CD4-positive, alpha-beta memory T cell (primary cell): Measurements from ENCODE around the gene TPI1. TPM values are rescaled to one million over a fixed set of nuclear protein-coding genes. Genes with fewer than 3 reads are reported as not detected.
"Not testable (repeated sequence)": the region's sequence is repeated elsewhere in the genome, so short reads cannot be mapped to it uniquely, and the experiment has no call there.

ENCODE experiments used
- CTCF ChIA-PET: fragments of 350-600 bp; sonication (Branson Sonifier 250); formaldehyde crosslinking; loops from one replicate; lab custom pipeline; 2021; ENCODE audit warnings: inconsistent platforms; ENCODE audit not compliant: partially characterized antibody; lab: Charles Lee
- POLR2A ChIA-PET: fragments of 350-600 bp; sonication (Branson Sonifier 250); formaldehyde crosslinking; loops from one replicate; lab custom pipeline; 2021; ENCODE audit not compliant: partially characterized antibody; lab: Charles Lee
- DNase-seq, 5 donors: peaks; one replicate each; pipeline versions ENCODE4 v3.0.0 to v3.0.0-alpha.2; 2020 to 2022; ENCODE audit warnings: mixed read lengths in 1 of 5
- H3K27ac ChIP-seq: one replicate; pipeline ENCODE4 v1.7.0; 2013; ENCODE audit warnings: low read depth, low read length
- H3K27me3 ChIP-seq: 2 replicates; pipeline ENCODE4 v1.7.0; 2013; ENCODE audit warnings: mild to moderate bottlenecking, low read length, moderate library complexity; ENCODE audit not compliant: insufficient read depth
- H3K36me3 ChIP-seq: 2 replicates; pipeline ENCODE4 v1.7.0; 2013; ENCODE audit warnings: mild to moderate bottlenecking, low read length, moderate library complexity; ENCODE audit not compliant: insufficient read depth
- H3K4me1 ChIP-seq: 2 replicates; pipeline ENCODE4 v1.7.0; 2013; ENCODE audit warnings: mild to moderate bottlenecking, low read length, moderate library complexity; ENCODE audit not compliant: insufficient read depth
- H3K4me3 ChIP-seq, 2 donors: one replicate each; pipeline ENCODE4 v1.7.0; 2013; ENCODE audit warnings: low read length in 2 of 2, mild to moderate bottlenecking in 1 of 2
- H3K9me3 ChIP-seq, 2 donors: one replicate each; pipeline ENCODE4 v1.7.0; 2013; ENCODE audit warnings: low read length in 2 of 2, control low read depth in 1 of 2; ENCODE audit not compliant: control insufficient read depth in 1 of 2
- H3K27ac Mint-ChIP-seq, 7 donors: one replicate each; pipeline ENCODE4 v1.8.0; 2020 to 2021; ENCODE audit warnings: mixed read lengths in 7 of 7, mild to moderate bottlenecking in 6 of 7, inconsistent platforms in 3 of 7, moderate library complexity in 3 of 7
- H3K27me3 Mint-ChIP-seq, 2 donors: one replicate each; pipeline ENCODE4 v1.8.0; 2020 to 2021; ENCODE audit warnings: mixed read lengths in 2 of 2
- H3K36me3 Mint-ChIP-seq, 2 donors: one replicate each; pipeline ENCODE4 v1.8.0; 2020 to 2021; ENCODE audit warnings: mixed read lengths in 2 of 2, inconsistent platforms in 1 of 2, mild to moderate bottlenecking in 1 of 2
- H3K4me1 Mint-ChIP-seq, 4 donors: one replicate each; pipeline ENCODE4 v1.8.0; 2020 to 2021; ENCODE audit warnings: mixed read lengths in 4 of 4, mild to moderate bottlenecking in 1 of 4
- H3K4me3 Mint-ChIP-seq, 8 donors: one replicate each; pipeline ENCODE4 v1.8.0; 2020 to 2021; ENCODE audit warnings: mixed read lengths in 8 of 8, mild to moderate bottlenecking in 7 of 8, moderate library complexity in 6 of 8, inconsistent platforms in 3 of 8
- H3K9me3 Mint-ChIP-seq, 8 donors: one replicate each; pipeline ENCODE4 v1.8.0; 2020 to 2021; ENCODE audit warnings: mixed read lengths in 8 of 8, mild to moderate bottlenecking in 5 of 8, inconsistent platforms in 3 of 8, moderate library complexity in 1 of 8
- intact Hi-C: fragments of 100-400 bp; cut with micrococcal nuclease; formaldehyde crosslinking; loops from one replicate; pipeline ENCODE4 v1.15.1; 2023
- polyA plus RNA-seq, 2 donors: library from polyadenylated mRNA; unstranded; fragments of 300-500 nt; fragmentation: Illumina TruSeq; gene quantifications; one replicate each; pipeline ENCODE4 v1.2.3, GENCODE V29; 2021
- total RNA-seq, 2 experiments: library from RNA; stranded (reverse); gene quantifications; one replicate each; pipeline ENCODE4 v1.2.3, GENCODE V29; 2021

TPI1 gene
- total and polyA plus RNA-seq, 4 experiments from 2014 or later, result 155 to 777 (median 368) TPM

DNA sequence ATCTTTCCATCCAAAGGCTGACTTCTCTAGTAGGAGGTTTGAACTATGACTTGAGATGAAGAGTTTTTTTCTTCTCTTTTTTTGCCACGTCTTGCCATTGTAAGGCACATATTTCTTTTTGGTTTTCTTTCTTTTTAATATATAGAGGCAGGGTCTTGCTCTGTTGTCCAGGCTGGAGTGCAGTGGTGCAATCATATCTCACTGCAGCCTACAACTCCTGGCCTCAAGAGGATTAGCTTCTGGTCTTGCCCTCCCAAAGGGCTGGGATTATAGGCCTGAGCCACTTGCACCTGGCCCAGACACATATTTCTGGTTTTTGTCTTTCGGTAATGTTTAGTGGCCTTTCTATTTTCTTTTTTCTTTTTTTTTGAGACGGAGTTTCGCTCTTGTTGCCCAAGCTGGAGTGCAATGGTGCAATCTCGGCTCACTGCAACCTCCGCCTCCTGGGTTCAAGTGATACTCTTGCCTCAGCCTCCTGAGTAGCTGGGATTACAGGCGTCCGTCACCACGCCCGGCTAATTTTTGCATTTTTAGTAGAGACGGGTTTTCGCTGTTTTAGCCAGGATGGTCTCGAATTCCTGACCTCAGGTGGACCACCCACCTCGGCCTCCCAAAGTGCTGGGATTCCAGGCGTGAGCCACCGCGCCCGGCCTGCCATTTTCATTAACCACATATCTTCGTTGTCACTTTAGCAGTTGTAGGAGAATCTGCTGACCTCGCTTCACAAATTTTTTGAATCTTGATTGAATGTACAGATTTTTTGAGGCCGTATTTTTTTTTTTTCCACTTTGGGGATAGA, 22.6 kb downstream of the TPI1 start:
- H3K36me3 ChIP-seq, intact Hi-C loops, H3K36me3 Mint-ChIP-seq, H3K27ac ChIP-seq, H3K27me3 Mint-ChIP-seq, DNase-seq, H3K9me3 Mint-ChIP-seq, H3K9me3 ChIP-seq, H3K4me3 ChIP-seq, H3K27me3 ChIP-seq: not testable (repeated sequence)
- POLR2A ChIA-PET, result interaction anchor here (1.5 to 4.0 kb wide), 2 partner anchors 19 to 62 kb away, joined by 6 to 133 read pairs; partner anchors contain the start of gene SPSB2
- peaks cover 5 to 15% (median 11%) of the 10 kb centered on the region in 4 donors for H3K4me1 Mint-ChIP-seq
- peaks cover 16% of the 10 kb centered on the region for H3K4me1 ChIP-seq
- H3K4me3 Mint-ChIP-seq, result peak overlapping the region in 7 of 8 donors; percentile 82 to 87 (median 85)
- CTCF ChIA-PET, result interaction anchor here (1.0 kb wide), 2 partner anchors 17 to 20 kb away, joined by 3 to 5 read pairs; partner anchors contain the start of gene SPSB2
- peak overlapping the region in 6 of 7 donors; percentile 90 to 98 (median 92) for H3K27ac Mint-ChIP-seq

- peak; percentile 97 to 98 (median 98) for DNase-seq
- Mint-ChIP-seq H3K27me3 (no peaks in the 10 kb centered on the region), H3K27ac (peak overlapping the region; percentile 92 to 98 (median 95)), H3K9me3 (no peaks in the 10 kb centered on the region), H3K36me3 (no peaks in the 10 kb centered on the region), H3K4me3 (peak overlapping the region; percentile 82 to 87 (median 85)), H3K4me1 (peaks cover 5 to 15% (median 11%) of the 10 kb centered on the region in 4 donors)
- CTCF ChIA-PET, result interaction anchor here (0.6 to 4.4 kb wide), 21 partner anchors 9 to 218 kb away, joined by 3 to 151 read pairs (median 4); partner anchors contain the start of genes C1RL, CDCA3, LRRC23 and SPSB2
- Histone ChIP-seq H3K9me3 (no peaks in the 10 kb centered on the region), H3K4me3 (peak overlapping the region; percentile 74 to 93), H3K27ac (peak overlapping the region; percentile 91), H3K27me3 (no peaks in the 10 kb centered on the region), H3K4me1 (peaks cover 16% of the 10 kb centered on the region), H3K36me3 (no peaks in the 10 kb centered on the region)
- POLR2A ChIA-PET, result interaction anchor here (0.7 to 4.0 kb wide), 39 partner anchors 9 to 422 kb away, joined by 3 to 133 read pairs (median 6); partner anchors contain the start of genes ATN1, C12orf57, CDCA3 and COPS7A
- intact Hi-C loops, result loop anchor here (1.0 kb wide), 5 partner anchors 13 to 127 kb away; partner anchors contain the start of genes ENO2, LPCAT3, LRRC23 and SPSB2
Observed at GRCh38 chr12:6890789-6891645, 23.7 kb downstream of the TPI1 start.

DNA sequence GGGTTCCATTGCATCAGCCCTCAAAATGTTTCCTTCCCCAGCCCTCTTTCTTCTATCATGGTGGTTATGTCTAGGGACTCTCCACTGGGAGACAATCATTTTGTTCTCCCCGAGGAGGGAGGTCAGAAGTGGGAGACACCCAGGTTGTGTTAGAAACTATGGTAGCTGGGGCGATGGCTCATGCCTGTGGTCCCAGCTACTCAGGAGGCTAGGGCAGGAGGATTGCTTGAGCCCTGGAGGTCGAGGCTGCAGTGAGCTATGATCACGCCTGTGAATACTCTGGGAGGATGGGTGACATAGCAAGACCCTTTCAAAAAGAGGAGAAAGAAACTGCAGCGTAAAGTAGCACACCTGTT, 24.3 kb downstream of the TPI1 start:
- Mint-ChIP-seq H3K9me3 (no peaks in the 10 kb centered on the region), H3K36me3 (no peaks in the 10 kb centered on the region), H3K27me3 (no peaks in the 10 kb centered on the region), H3K4me1 (peaks cover 5 to 15% (median 11%) of the 10 kb centered on the region in 4 donors), H3K27ac (peak overlapping the region; percentile 92 to 98 (median 95)), H3K4me3 (peak overlapping the region; percentile 82 to 87 (median 84))
- H3K4me1 ChIP-seq, result peaks cover 16% of the 10 kb centered on the region
- ChIA-PET POLR2A (interaction anchor here (0.7 to 4.0 kb wide), 35 partner anchors 9 to 351 kb away, joined by 3 to 133 read pairs (median 6); partner anchors contain the start of genes ATN1, C12orf57, CDCA3 and COPS7A), CTCF (interaction anchor here (0.6 to 4.4 kb wide), 20 partner anchors 8 to 217 kb away, joined by 3 to 151 read pairs (median 4); partner anchors contain the start of genes C1RL, CDCA3, LRRC23 and SPSB2)
- H3K27me3 ChIP-seq, result no peaks in the 10 kb centered on the region
- intact Hi-C loops, result loop anchor here (1.0 kb wide), 5 partner anchors 13 to 127 kb away; partner anchors contain the start of genes ENO2, LPCAT3, LRRC23 and SPSB2
- DNase-seq, result no peak
- peak overlapping the region; percentile 74 to 93 for H3K4me3 ChIP-seq
- no peaks in the 10 kb centered on the region for H3K9me3 ChIP-seq
- H3K36me3 ChIP-seq, result no peaks in the 10 kb centered on the region
- peak overlapping the region; percentile 91 for H3K27ac ChIP-seq

- H3K9me3 Mint-ChIP-seq, H3K27me3 ChIP-seq, H3K27me3 Mint-ChIP-seq, H3K36me3 ChIP-seq, H3K36me3 Mint-ChIP-seq, intact Hi-C loops, DNase-seq, H3K4me3 ChIP-seq, H3K9me3 ChIP-seq, H3K27ac ChIP-seq: not testable (repeated sequence)
- peaks cover 5 to 15% (median 11%) of the 10 kb centered on the region in 4 donors for H3K4me1 Mint-ChIP-seq
- POLR2A ChIA-PET, result interaction anchor here (2.4 to 4.0 kb wide), 2 partner anchors 22 to 33 kb away, joined by 18 to 133 read pairs; partner anchors contain the start of gene SPSB2
- H3K27ac Mint-ChIP-seq, result peak overlapping the region in 4 of 7 donors; percentile 12 to 95 (median 38)
- CTCF ChIA-PET, result interaction anchor here (0.6 to 4.4 kb wide), 5 partner anchors 10 to 22 kb away, joined by 3 to 151 read pairs (median 10); partner anchors contain the start of genes SPSB2 and TPI1
- peaks cover 16% of the 10 kb centered on the region for H3K4me1 ChIP-seq
- peak overlapping the region in 2 of 8 donors; percentile 27 to 40 for H3K4me3 Mint-ChIP-seq
Observed at GRCh38 chr12:6892683-6893082, 25.4 kb downstream of the TPI1 start.

DNA sequence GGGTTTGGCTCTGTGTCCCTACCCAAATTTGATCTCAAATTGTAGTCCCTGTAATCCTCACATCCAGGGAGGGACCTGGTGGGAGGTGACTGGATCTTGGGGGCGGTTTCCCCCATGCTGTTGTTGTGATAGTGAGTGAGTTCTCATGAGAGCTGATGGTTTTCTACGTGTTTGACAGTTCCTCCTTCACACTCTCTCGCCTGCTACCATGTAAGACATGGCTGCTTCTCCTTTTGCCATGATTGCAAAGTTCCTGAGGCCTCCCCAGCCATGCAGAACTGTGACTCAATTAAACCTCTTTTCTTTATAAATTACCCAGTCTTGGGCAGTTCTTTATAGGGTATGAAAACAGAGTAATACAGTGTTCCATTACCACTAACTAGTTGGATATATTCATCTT, 27.0 kb downstream of the TPI1 start:
- Mint-ChIP-seq H3K9me3 (peaks cover 0 to 2% (median 0%) of the 10 kb centered on the region in 8 donors), H3K27me3 (no peaks in the 10 kb centered on the region), H3K4me3 (no peak overlapping the region), H3K27ac (no peak overlapping the region), H3K4me1 (peaks cover 5 to 15% (median 11%) of the 10 kb centered on the region in 4 donors), H3K36me3 (no peaks in the 10 kb centered on the region)
- Histone ChIP-seq H3K36me3 (no peaks in the 10 kb centered on the region), H3K4me3 (no peak overlapping the region), H3K4me1 (peaks cover 16% of the 10 kb centered on the region), H3K9me3 (no peaks in the 10 kb centered on the region), H3K27ac (no peak overlapping the region), H3K27me3 (no peaks in the 10 kb centered on the region)
- POLR2A ChIA-PET, result interaction anchor here (0.9 to 1.0 kb wide), 2 partner anchors 11 to 21 kb away, joined by 3 read pairs; partner anchors contain the start of gene SPSB2
- CTCF ChIA-PET, result interaction anchor here (4.4 kb wide), 1 partner anchor 24 kb away, joined by 151 read pairs; the partner anchor contains the start of genes SPSB2 and TPI1
- intact Hi-C loops, result no loop called here
- DNase-seq, result no peak

DNA sequence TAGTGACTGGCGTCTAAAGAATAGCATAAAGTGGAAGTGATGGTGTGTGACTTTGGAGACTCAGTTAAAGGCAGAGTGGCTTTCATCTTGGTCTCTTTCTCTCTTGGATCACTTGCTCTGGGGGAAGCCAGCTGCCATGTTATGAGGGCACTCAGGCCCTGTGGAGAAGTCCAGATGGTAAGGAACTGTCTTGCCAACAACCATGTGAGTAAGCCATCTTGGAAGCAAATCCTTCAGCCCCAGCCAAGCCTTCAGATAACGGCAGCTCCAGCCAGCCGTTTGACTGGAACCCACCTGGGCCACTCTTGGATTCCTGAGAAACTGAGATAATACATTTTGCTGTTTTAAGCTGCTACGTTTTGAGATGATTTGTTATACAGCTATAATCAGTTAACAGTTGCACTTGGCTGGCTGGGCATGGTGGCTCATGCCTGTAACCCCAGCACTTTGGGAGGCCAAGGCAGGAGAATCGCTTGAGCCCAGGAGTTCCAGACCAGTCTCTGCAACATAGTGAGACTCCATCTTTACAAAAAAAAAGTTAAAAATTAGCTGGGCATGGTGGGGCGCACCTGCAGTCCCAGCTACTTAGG, 29.6 kb downstream of the TPI1 start:
- POLR2A ChIA-PET, result no interaction called here
- DNase-seq, result no peak
- Histone ChIP-seq H3K9me3 (no peaks in the 10 kb centered on the region), H3K4me3 (no peak overlapping the region), H3K27me3 (no peaks in the 10 kb centered on the region), H3K4me1 (peaks cover 3% of the 10 kb centered on the region), H3K27ac (no peak overlapping the region), H3K36me3 (no peaks in the 10 kb centered on the region)
- no peaks in the 10 kb centered on the region for H3K27me3 Mint-ChIP-seq
- intact Hi-C loops, result no loop called here
- peaks cover 0 to 2% (median 0%) of the 10 kb centered on the region in 8 donors for H3K9me3 Mint-ChIP-seq
- no peak overlapping the region for H3K4me3 Mint-ChIP-seq
- H3K27ac Mint-ChIP-seq, result no peak overlapping the region
- CTCF ChIA-PET, result interaction anchor here (0.8 to 1.2 kb wide), 4 partner anchors 11 to 211 kb away, joined by 3 to 7 read pairs (median 4); no protein-coding TSS in a partner anchor
- peaks cover 0 to 8% (median 2%) of the 10 kb centered on the region in 4 donors for H3K4me1 Mint-ChIP-seq
- no peaks in the 10 kb centered on the region for H3K36me3 Mint-ChIP-seq
